SU-DHL-6 (cell line): ENCODE data around the gene PTPRN2.

Experiments used
- H2AFZ ChIP-seq: fragments of 200-600 bp; sonication (generic); 2 replicates; pipeline ENCODE4 v1.6.1; 2014; ENCODE audit warnings: low read depth, mild to moderate bottlenecking, moderate library complexity, mixed read lengths, antibody characterized with exemption, low read length; ENCODE audit not compliant: severe bottlenecking
- H3F3A ChIP-seq: fragments of 200-600 bp; shearing (Covaris generic); 2 replicates; pipeline ENCODE4 v1.6.0; 2016; ENCODE audit warnings: antibody characterized with exemption, mild to moderate bottlenecking; ENCODE audit not compliant: insufficient read depth
- H3K27ac ChIP-seq: fragments of 200-600 bp; sonication (generic); 2 replicates; pipeline ENCODE4 v1.5.1; 2016; ENCODE audit warnings: low read depth, mild to moderate bottlenecking, low read length, moderate library complexity, mixed read lengths
- H3K27me3 ChIP-seq: fragments of 200-600 bp; sonication (generic), shearing (Covaris generic); 2 replicates; pipeline ENCODE4 v1.6.0; 2014; ENCODE audit warnings: mild to moderate bottlenecking, low read length
- H3K36me3 ChIP-seq: fragments of 200-600 bp; sonication (generic); 2 replicates; pipeline ENCODE4 v1.6.1; 2014; ENCODE audit warnings: mild to moderate bottlenecking, low read length, mixed read lengths
- H3K4me2 ChIP-seq: fragments of 300-600, 200-600 bp; shearing (Covaris generic), sonication (generic); 2 replicates; pipeline ENCODE4 v1.6.0; 2014; ENCODE audit warnings: low read length, low read depth, mild to moderate bottlenecking; ENCODE audit not compliant: poor library complexity, severe bottlenecking
- H3K4me3 ChIP-seq: fragments of 200-600 bp; sonication (generic); 2 replicates; pipeline ENCODE4 v1.5.1; 2014; ENCODE audit warnings: antibody characterized with exemption, low read length, mild to moderate bottlenecking, mixed read lengths; ENCODE audit not compliant: insufficient read depth, poor library complexity, severe bottlenecking
- H3K79me2 ChIP-seq: fragments of 200-600 bp; sonication (generic); 2 replicates; pipeline ENCODE4 v1.6.1; 2014; ENCODE audit warnings: mild to moderate bottlenecking, low read length, moderate library complexity; ENCODE audit not compliant: insufficient read depth
- H3K9ac ChIP-seq: fragments of 200-600 bp; sonication (generic); 2 replicates; pipeline ENCODE4 v1.7.0; 2014; ENCODE audit warnings: mild to moderate bottlenecking, low read length
- H3K9me2 ChIP-seq: fragments of 200-600 bp; sonication (generic); replicated peaks from 2 replicates; pipeline ENCODE4 v1.6.1; 2014; ENCODE audit warnings: low read length; ENCODE audit not compliant: insufficient read depth
- H3K9me3 ChIP-seq: fragments of 200-600 bp; sonication (generic); 2 replicates; pipeline ENCODE4 v1.6.1; 2014; ENCODE audit warnings: low read length, mixed read lengths; ENCODE audit not compliant: insufficient read depth
- H4K20me1 ChIP-seq: fragments of 200-600 bp; sonication (generic); 2 replicates; pipeline ENCODE4 v1.6.1; 2014; ENCODE audit warnings: low read depth, mild to moderate bottlenecking, antibody characterized with exemption, low read length, moderate library complexity, mixed read lengths
- CTCF ChIP-seq: fragments of 200-600 bp; sonication (generic); IDR thresholded peaks from one replicate; pipeline ENCODE4 v1.5.1; 2017; ENCODE audit warnings: antibody characterized with exemption, mild to moderate bottlenecking, low read length, moderate library complexity; ENCODE audit not compliant: insufficient read depth, poor library complexity, severe bottlenecking
- EZH2phosphoT487 ChIP-seq: fragments of 200-600 bp; sonication (generic), shearing (Covaris generic); conservative IDR thresholded peaks from 2 replicates; pipeline ENCODE4 v1.6.1; 2018; ENCODE audit warnings: mild to moderate bottlenecking, antibody characterized with exemption, low read length, moderate library complexity, mixed read lengths

Gene PTPRN2

GRCh38 chr7:158174947-158175346 is 412.7 kb downstream of the PTPRN2 start:
- H3K79me2 ChIP-seq = no peaks in the 10 kb centered on the region
- H3K4me3 ChIP-seq = no peak overlapping the region
- H4K20me1 ChIP-seq = no peaks in the 10 kb centered on the region
- no peak overlapping the region for H3K9ac ChIP-seq
- H3K9me2 ChIP-seq = no peaks in the 10 kb centered on the region
- H3K36me3 ChIP-seq = no peaks in the 10 kb centered on the region
- H3K27me3 ChIP-seq = no peaks in the 10 kb centered on the region
- H2AFZ ChIP-seq = no peak overlapping the region
- H3K9me3 ChIP-seq = no peaks in the 10 kb centered on the region
- H3K27ac ChIP-seq = no peak overlapping the region
- H3F3A ChIP-seq = no peaks in the 10 kb centered on the region
- H3K4me2 ChIP-seq = no peak overlapping the region
- TF ChIP-seq EZH2phosphoT487 (no peak), CTCF (no peak)

- no peak overlapping the region for H2AFZ ChIP-seq
- H3K9me3 ChIP-seq = no peaks in the 10 kb centered on the region
- no peaks in the 10 kb centered on the region for H4K20me1 ChIP-seq
- no peaks in the 10 kb centered on the region for H3K79me2 ChIP-seq
- H3K9me2 ChIP-seq = no peaks in the 10 kb centered on the region
- no peaks in the 10 kb centered on the region for H3K36me3 ChIP-seq
- TF ChIP-seq CTCF = no peak
- TF ChIP-seq EZH2phosphoT487 = no peak
- no peak overlapping the region for H3K4me2 ChIP-seq
- H3F3A ChIP-seq = no peaks in the 10 kb centered on the region
- no peak overlapping the region for H3K27ac ChIP-seq
- no peak overlapping the region for H3K9ac ChIP-seq
- no peaks in the 10 kb centered on the region for H3K27me3 ChIP-seq
- no peak overlapping the region for H3K4me3 ChIP-seq
These were observed 420.2 kb downstream of the PTPRN2 start for GRCh38 chr7:158167373-158167772.

GRCh38 chr7:158166386-158167340 is 421.0 kb downstream of the PTPRN2 start:
- Histone ChIP-seq H3K9me3 (no peaks in the 10 kb centered on the region), H3K27ac (no peak overlapping the region), H3K79me2 (no peaks in the 10 kb centered on the region), H4K20me1 (no peaks in the 10 kb centered on the region), H3K36me3 (no peaks in the 10 kb centered on the region), H3K4me2 (no peak overlapping the region), H3F3A (no peaks in the 10 kb centered on the region), H3K9ac (no peak overlapping the region), H2AFZ (no peak overlapping the region), H3K9me2 (no peaks in the 10 kb centered on the region), H3K27me3 (no peaks in the 10 kb centered on the region), H3K4me3 (no peak overlapping the region)
- TF ChIP-seq EZH2phosphoT487 (no peak), CTCF (no peak)
